HUES48 (cell line): ENCODE results near the gene DNAJB9.
"Not testable (repeated sequence)": the region's sequence is repeated elsewhere in the genome, so short reads cannot be mapped to it uniquely, and the experiment has no call there.

Source experiments
- H3K27ac ChIP-seq: one replicate; pipeline ENCODE4 v1.7.0; 2013; ENCODE audit warnings: low read depth, low read length, inconsistent platforms
- H3K27me3 ChIP-seq: 2 replicates; pipeline ENCODE4 v1.6.1; 2013; ENCODE audit warnings: mild to moderate bottlenecking, low read length; ENCODE audit not compliant: control insufficient read depth, insufficient read depth
- H3K36me3 ChIP-seq: 2 replicates; pipeline ENCODE4 v1.6.1; 2013; ENCODE audit warnings: low read length; ENCODE audit not compliant: control insufficient read depth, insufficient read depth
- H3K4me1 ChIP-seq: 2 replicates; pipeline ENCODE4 v1.6.1; 2013; ENCODE audit warnings: mild to moderate bottlenecking, low read length; ENCODE audit not compliant: control insufficient read depth, insufficient read depth
- H3K4me3 ChIP-seq: 2 replicates; pipeline ENCODE4 v1.5.1; 2013; ENCODE audit warnings: mild to moderate bottlenecking, low read depth, low read length
- H3K9ac ChIP-seq: 2 replicates; pipeline ENCODE4 v1.6.1; 2013; ENCODE audit warnings: mild to moderate bottlenecking, low read depth, low read length, moderate library complexity
- H3K9me3 ChIP-seq: 2 replicates; pipeline ENCODE4 v1.6.1; 2013; ENCODE audit warnings: low read length; ENCODE audit not compliant: control insufficient read depth, insufficient read depth

The DNAJB9 gene

GRCh38 chr7:108537229-108537628, 32.4 kb upstream of the DNAJB9 start:
- peaks cover 14% of the 10 kb centered on the region for H3K4me1 ChIP-seq
- no peaks in the 10 kb centered on the region for H3K36me3 ChIP-seq
- no peak overlapping the region for H3K9ac ChIP-seq
- no peak overlapping the region for H3K27ac ChIP-seq
- H3K4me3 ChIP-seq, result no peak overlapping the region
- H3K9me3 ChIP-seq, result no peaks in the 10 kb centered on the region
- H3K27me3 ChIP-seq, result no peaks in the 10 kb centered on the region

DNA sequence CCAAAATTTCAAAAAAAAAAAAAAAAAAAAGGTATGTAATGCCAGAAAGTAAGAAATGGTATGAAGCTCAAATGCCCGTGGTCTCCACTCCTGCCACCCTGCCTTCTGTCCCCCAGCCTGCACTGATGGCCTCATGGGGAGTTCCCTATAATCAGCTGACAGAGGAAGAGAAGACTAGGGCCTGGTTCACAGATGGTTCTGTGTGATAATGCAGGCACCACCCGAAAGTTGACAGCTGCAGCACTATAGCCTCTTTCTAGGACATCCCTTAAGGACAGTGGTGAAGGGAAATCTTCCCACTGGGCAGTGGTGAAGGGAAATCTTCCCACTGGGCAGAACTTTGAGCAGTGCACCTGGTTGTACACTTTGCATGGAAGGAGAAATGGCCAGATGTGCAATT, 31.4 kb upstream of the DNAJB9 start:
- H3K36me3 ChIP-seq, H3K4me3 ChIP-seq, H3K27me3 ChIP-seq, H3K9me3 ChIP-seq, H3K9ac ChIP-seq, H3K27ac ChIP-seq: not testable (repeated sequence)
- peaks cover 14% of the 10 kb centered on the region for H3K4me1 ChIP-seq

GRCh38 chr7:108538685-108539084, 31.0 kb upstream of the DNAJB9 start:
- not testable (repeated sequence) for H3K36me3 ChIP-seq, H3K27ac ChIP-seq, H3K9me3 ChIP-seq, H3K27me3 ChIP-seq, H3K9ac ChIP-seq, H3K4me3 ChIP-seq
- peaks cover 14% of the 10 kb centered on the region for H3K4me1 ChIP-seq

DNA sequence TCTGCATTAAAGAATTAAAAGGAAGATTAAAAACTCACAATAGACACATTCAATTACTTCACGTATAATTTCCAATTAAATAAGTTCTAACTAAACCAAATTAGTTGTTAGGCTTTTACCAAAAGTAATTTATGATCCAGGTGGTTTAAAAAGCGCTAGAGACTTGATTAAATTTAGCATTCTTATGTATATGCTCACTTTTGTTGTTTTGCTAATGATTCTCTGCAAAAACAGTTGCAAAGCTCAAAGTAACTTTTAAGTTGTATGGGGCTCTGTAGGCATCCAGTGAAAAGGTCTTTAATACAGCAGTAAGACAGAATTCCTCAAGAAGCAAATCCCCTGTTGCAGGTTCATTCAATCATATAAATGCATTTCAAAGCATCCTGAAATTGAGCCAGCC, 28.2 kb upstream of the DNAJB9 start:
- peaks cover 14% of the 10 kb centered on the region for H3K4me1 ChIP-seq
- H3K9ac ChIP-seq, result no peak overlapping the region
- H3K9me3 ChIP-seq, result no peaks in the 10 kb centered on the region
- H3K27ac ChIP-seq, result peak overlapping the region; percentile 90
- H3K27me3 ChIP-seq, result no peaks in the 10 kb centered on the region
- H3K36me3 ChIP-seq, result no peaks in the 10 kb centered on the region
- peak overlapping the region; percentile 36 for H3K4me3 ChIP-seq

- H3K36me3 ChIP-seq, H3K4me1 ChIP-seq, H3K9me3 ChIP-seq: not testable (repeated sequence)
These were observed 21.4 kb upstream of the DNAJB9 start for GRCh38 chr7:108548141-108548896.

GRCh38 chr7:108556665-108557064, 13.0 kb upstream of the DNAJB9 start:
- not testable (repeated sequence) for H3K36me3 ChIP-seq, H3K27me3 ChIP-seq, H3K4me3 ChIP-seq, H3K27ac ChIP-seq, H3K4me1 ChIP-seq, H3K9ac ChIP-seq
- peaks cover 21% of the 10 kb centered on the region for H3K9me3 ChIP-seq

More at GRCh38 chr7:108548141-108548896, 21.4 kb upstream of the DNAJB9 start:
- not testable (repeated sequence) for H3K4me3 ChIP-seq, H3K27ac ChIP-seq, H3K27me3 ChIP-seq, H3K9ac ChIP-seq

DNA sequence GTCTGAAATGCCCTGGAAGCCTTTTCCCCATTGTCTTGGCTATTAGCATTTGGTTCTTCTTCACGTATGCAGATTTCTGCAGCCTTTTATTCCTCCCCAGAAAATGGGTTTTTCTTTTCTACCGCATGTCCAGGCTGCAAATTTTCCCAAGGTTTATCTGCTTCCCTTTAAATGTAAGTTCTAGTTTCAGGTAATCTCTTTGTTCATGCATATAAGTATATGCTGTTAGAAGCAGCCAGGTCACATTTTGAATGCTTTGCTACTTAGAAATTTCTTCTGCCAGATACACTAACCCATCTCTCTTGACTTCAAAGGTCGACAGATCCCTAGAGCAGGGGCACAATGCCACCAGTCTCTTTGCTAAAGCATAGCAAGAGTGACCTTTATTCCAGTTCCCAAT, 12.5 kb upstream of the DNAJB9 start:
- no peaks in the 10 kb centered on the region for H3K36me3 ChIP-seq
- H3K4me3 ChIP-seq, result no peak overlapping the region

DNA sequence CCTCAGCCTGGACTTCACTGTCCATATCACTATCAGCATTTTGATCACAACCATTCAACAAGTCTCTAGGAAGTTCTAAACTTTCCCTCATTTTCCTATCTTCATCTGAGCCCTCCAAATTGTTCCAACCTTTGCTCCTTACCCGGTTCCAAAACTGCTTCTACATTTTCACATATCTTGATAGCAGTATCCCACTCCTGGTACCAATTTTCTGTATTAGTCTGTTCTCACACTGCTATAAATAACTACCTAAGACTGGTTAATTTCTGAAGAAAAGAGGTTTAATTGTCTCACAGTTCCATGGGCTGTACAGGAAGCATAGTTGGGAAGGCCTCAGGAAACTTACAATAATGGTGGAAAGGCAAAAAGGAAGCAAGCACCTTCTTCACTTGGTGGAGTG, 12.1 kb upstream of the DNAJB9 start:
- H3K9me3 ChIP-seq, result peaks cover 21% of the 10 kb centered on the region
- H3K27ac ChIP-seq, result no peak overlapping the region
- no peaks in the 10 kb centered on the region for H3K4me1 ChIP-seq
- no peak overlapping the region for H3K4me3 ChIP-seq
- H3K36me3 ChIP-seq, result peaks cover 2% of the 10 kb centered on the region; the same call in 1 of the 2 replicates
- no peak overlapping the region for H3K9ac ChIP-seq
- H3K27me3 ChIP-seq, result no peaks in the 10 kb centered on the region

More for the DNA sequence above, 12.5 kb upstream of the DNAJB9 start:
- no peak overlapping the region for H3K9ac ChIP-seq
- no peak overlapping the region for H3K27ac ChIP-seq
- no peaks in the 10 kb centered on the region for H3K27me3 ChIP-seq
- H3K9me3 ChIP-seq, result peaks cover 21% of the 10 kb centered on the region
- no peaks in the 10 kb centered on the region for H3K4me1 ChIP-seq

GRCh38 chr7:108559253-108559652, 10.4 kb upstream of the DNAJB9 start:
- H3K27me3 ChIP-seq, result no peaks in the 10 kb centered on the region

DNA sequence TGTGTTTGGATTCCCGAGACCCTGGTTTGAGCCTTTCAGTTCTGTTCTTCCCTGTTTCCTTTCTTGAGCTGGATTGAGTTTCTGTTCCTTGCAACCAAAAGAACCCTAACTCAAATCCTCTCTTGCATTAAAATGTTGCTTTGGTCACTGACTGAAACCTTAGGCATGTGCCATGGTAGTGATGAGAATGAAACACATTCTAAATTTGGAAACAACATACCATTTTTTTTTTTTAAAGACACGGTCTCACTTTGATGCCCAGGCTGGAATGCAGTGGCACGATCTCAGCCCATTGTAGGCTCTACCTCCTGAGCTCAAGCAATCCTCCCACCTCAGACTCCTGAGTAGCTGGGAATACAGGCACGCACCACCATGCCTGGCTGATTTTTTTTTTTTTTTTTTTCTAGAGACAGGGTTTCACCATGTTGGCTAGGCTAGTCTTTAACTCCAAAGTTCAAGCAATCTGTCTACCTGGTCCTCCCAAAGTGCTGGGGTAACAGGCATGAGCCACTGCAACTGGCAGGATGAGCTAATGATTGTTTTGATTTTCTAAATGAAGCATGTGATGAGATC, 8.5 kb upstream of the DNAJB9 start:
- no peaks in the 10 kb centered on the region for H3K4me1 ChIP-seq

More at GRCh38 chr7:108559253-108559652, 10.4 kb upstream of the DNAJB9 start:
- no peak overlapping the region for H3K27ac ChIP-seq
- no peak overlapping the region for H3K9ac ChIP-seq
- peaks cover 7% of the 10 kb centered on the region for H3K36me3 ChIP-seq
- peaks cover 21% of the 10 kb centered on the region for H3K9me3 ChIP-seq
- H3K4me1 ChIP-seq, result no peaks in the 10 kb centered on the region
- H3K4me3 ChIP-seq, result no peak overlapping the region

GRCh38 chr7:108565987-108566386, 3.7 kb upstream of the DNAJB9 start:
- Histone ChIP-seq H3K27ac (no peak overlapping the region), H3K4me1 (peaks cover 12% of the 10 kb centered on the region; the same call in 1 of the 2 replicates), H3K4me3 (no peak overlapping the region), H3K36me3 (peaks cover 29% of the 10 kb centered on the region), H3K9ac (no peak overlapping the region), H3K27me3 (no peaks in the 10 kb centered on the region), H3K9me3 (no peaks in the 10 kb centered on the region)

More for the DNA sequence above, 8.5 kb upstream of the DNAJB9 start:
- Histone ChIP-seq H3K27ac (no peak overlapping the region), H3K9me3 (peaks cover 19% of the 10 kb centered on the region), H3K27me3 (no peaks in the 10 kb centered on the region), H3K9ac (no peak overlapping the region), H3K36me3 (peaks cover 25% of the 10 kb centered on the region), H3K4me3 (no peak overlapping the region)
